GM21526 (cell line): ENCODE data around the gene CPT2.

Source experiments
- ATAC-seq: cut with Tn5 transposase; IDR thresholded peaks from one replicate; pipeline ENCODE4 v1.9.1; 2021; ENCODE audit warnings: moderate library complexity; ENCODE audit not compliant: unreplicated experiment, low FRiP score

Gene CPT2

DNA sequence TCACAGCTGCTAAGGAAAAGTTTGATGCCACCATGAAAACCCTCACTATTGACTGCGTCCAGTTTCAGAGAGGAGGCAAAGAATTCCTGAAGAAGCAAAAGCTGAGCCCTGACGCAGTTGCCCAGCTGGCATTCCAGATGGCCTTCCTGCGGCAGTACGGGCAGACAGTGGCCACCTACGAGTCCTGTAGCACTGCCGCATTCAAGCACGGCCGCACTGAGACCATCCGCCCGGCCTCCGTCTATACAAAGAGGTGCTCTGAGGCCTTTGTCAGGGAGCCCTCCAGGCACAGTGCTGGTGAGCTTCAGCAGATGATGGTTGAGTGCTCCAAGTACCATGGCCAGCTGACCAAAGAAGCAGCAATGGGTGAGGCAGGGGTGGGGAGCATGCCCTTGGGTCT is 14.3 kb downstream of the CPT2 start:
- no peak for ATAC-seq

DNA sequence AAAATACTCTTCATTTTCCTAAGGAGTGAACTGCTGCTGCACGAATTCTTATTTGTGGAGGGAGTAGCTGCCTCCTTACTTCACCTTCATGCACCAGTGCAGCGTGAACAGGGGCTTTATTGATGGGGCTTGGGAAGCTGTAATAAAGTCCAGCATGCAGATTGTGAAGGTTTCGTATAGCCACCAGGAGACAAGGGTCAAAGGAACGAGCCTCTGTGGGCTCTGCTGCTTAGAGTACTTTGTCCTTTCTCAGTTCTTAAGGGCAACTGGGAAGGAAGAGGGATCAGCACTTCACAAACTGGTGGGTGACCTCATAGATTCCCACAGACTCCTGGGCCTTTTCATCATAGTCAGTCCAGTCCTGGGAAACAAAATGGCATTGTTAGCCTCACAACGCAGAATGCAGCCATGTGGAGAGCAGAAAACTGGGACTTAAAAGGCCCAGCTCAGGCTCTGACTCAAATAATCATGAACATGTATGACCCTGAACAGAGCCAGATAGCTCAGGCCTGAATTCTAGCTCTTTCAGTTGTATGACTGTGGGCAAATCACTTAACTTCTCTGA is 17.8 kb downstream of the CPT2 start:
- no peak for ATAC-seq

DNA sequence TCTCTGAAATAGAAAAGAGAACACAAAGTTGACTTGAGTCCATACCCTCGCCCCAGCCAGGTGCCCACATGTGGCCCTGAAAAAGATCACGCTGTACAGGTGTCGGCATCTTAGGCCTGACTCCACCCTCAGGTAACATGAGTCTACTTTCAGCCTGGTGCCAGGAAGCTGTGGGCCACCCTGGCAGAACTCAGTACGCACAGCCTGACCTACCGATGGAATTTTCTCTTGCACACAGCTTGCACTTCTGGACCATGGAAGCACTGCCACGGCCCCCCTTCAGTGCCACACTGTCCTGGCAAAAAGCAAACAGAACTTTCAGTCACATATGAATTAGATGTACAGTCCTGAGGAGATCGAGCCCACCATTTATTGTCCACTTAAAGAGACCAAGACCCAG is 21.6 kb downstream of the CPT2 start:
- no peak for ATAC-seq

DNA sequence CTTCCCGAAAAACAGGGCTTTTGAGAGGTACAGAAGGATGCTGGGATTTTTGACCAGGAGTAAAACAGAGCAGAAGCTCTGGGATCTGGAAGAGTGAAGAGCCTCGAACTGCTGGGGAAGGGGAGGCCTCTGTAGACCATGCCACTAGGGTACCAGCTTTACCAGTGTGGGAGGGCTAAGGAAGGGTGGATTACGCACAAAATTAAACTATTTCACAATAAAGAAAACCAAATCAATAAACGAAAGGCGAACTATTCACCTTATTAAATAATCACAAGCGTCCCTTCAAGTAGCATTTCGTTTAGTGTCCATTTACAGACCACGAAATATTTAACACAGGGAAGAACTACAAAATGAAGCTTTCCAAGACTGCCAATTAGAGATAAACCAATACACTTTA is 23.1 kb downstream of the CPT2 start:
- no peak for ATAC-seq

DNA sequence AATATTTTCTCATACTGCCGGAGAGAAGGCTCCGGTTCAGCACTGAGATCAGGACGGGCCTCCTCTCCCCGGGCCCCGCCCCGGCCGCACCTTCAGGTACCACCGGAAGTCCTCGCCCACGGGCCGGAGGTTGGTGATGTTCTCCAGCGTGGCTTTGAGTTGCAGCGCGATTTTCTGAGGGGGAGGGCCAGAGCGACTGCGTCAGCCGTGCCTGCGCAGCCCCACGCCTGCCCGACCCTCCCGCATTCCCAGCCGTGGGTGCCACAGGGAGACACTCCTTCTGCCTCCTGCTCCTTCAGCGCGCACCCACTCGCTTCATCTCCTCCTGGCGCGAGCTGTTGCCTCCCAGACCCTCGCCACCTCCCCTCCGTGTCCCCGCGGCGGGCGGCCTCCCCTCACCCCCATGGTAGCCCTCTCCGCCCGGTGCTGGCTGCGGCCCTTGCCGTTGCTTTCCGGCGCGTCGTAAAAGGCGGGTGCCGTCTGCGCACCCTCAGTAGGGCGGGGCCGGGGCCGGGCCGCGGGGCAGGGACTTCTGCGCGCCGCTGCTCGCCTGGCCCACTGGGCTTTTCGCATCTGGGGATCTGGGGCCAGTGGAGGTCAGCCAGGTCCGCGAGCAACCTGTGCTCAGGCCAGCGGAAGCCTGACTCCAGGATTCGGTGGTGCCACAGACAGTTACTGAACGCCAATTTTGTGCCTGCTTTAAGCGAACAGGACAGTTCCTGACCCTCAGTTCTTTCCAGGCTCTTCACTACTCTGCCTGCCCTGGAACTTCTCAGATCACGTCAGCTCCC is 23.7 kb downstream of the CPT2 start, which contains the start of gene CZIB:
Gene CZIB, minus strand, starts transcription at position 464 of the 791 bp plus-strand sequence. Its CDS starts 59 bp downstream, at position 405.
- peak; percentile 89 for ATAC-seq

DNA sequence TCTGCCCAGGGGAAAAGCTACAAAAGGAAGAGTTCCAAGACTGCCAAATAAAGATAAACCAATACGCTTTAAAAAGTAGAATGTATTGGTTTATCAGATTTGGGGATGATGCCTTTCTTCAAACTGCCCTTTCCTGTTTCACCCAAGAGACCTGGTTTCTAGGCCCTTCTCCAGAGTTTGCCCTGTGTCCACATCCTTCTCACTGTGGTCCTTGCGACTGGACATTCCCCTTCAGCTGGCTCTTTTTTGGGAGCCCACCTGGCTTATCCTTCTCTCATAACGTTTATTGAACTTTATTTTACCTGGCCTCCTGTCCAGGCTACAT is 24.3 kb downstream of the CPT2 start:
- no peak for ATAC-seq

DNA sequence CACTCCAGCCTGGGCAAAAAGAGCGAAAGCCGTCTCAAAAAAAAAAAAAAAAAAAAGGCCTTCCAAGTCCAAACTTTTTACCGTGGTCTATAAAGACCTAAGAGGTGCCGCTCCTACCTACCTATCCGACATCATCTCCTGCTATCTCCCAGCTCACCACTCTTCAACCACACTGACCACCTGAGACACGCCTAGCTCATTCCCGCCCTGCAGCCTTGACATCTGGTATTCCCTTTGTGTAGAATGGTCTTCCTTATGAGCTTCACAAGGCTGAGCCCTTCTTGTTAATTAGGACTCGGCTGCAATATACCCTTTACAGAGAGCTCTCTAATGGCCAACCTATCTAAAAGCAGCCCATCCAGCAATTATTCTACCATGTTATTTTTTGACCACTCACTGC is 41.0 kb downstream of the CPT2 start:
- no peak for ATAC-seq

DNA sequence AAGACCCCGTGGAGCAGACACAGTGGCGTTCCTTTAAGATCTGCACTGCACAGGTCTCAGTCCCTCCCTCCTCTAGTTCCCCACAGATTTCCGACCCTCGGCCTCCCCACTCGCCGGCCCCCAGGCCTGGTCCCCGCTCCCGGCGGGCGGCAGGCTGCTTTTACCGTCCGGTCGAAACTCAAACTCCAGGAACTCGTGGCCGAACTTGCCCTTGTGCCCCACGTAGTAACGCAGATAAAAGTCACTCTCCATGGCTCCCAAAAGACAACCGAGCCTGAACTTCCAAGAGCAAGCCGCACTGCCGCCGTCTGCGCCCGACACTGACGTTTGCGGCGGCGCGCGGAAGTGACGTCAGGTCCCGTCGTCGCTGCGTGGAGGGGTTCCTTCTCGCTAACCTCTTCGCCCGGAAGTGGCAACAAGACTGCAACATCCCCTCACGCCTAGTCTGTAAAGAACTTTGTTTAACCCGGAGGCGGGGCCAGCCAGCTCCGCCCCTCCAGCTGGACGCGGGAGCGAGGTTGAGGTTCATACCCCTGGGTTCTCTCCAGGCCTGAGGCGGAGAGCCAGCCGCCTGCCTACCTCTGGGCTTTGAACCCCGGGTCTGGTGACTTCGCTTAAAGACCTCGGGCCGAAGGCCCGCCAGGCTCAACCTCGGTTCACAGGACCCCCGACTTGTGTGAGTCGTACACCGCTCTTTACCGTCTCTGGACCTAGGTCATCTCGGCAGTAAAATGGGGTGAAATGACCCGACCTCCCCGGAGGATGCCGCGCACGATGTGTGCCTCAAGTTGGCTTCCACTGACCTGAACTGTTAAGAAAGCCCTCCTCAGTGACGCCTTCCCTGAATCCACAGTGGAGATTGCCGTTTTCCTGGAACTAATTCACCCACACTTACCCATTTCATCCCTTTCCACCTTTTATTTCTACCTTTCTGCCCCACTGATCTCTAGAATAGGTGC is 41.9 kb downstream of the CPT2 start, which contains the start of gene MAGOH:
Gene MAGOH, minus strand, starts transcription at position 322 of the 959 bp plus-strand sequence. Its CDS starts 70 bp downstream, at position 252.
- peak; percentile 95 for ATAC-seq

DNA sequence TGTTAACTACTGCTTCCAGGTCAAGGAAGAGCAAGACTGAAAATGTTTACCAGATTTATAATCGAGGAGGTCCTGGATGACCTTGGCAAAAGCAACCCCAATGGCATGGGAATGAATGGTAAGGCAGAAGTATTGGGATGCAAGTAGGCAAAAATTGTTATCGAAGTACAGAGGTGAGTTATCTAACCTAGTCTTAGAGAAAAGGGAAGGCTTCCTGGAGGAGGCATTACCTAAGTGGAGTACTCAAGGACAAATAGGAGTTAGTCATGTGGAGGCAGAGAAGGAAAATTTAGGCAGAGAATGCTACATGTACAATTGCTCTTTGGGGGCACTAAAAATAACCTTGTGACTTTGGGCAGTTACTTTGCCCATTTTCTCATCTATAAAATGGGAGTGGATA is 45.2 kb downstream of the CPT2 start:
- no peak for ATAC-seq

DNA sequence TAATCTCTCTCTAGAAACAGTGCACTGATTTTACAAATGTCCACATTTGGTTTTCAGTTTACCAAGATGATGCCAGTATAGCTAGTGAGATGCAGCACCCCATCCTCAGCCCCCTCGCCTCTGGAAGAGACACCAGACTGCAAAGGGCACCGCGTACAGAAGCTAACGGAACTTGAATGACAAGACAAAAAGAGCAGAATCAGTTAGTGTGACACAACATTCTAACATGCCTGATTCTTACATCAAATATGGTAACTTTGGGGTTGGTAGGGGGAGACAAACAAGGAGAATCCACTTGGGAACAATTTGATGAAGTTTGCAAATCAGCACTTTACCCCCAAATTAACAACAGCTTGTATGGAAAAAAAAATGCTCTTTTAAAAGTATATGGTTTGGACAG is 45.8 kb downstream of the CPT2 start:
- no peak for ATAC-seq

DNA sequence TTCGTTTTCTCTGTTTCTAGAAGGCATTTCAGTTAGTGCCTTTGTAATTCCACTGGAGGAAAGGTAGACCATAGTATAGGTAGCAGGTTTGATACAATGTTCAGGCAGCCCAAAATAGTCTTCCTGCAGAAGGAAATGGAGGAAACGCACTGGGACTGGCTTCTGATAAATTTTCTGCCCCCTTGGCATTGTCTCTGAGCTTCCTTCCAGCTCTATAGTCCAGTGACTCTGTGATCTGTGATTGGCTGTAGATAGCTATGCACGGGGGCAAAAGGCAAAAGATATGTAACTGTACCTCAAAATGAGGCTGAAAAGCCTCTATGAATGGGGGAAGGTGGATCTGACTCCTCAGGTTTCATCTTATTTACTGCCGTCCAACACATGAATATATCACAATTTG is 47.5 kb downstream of the CPT2 start:
- no peak for ATAC-seq

DNA sequence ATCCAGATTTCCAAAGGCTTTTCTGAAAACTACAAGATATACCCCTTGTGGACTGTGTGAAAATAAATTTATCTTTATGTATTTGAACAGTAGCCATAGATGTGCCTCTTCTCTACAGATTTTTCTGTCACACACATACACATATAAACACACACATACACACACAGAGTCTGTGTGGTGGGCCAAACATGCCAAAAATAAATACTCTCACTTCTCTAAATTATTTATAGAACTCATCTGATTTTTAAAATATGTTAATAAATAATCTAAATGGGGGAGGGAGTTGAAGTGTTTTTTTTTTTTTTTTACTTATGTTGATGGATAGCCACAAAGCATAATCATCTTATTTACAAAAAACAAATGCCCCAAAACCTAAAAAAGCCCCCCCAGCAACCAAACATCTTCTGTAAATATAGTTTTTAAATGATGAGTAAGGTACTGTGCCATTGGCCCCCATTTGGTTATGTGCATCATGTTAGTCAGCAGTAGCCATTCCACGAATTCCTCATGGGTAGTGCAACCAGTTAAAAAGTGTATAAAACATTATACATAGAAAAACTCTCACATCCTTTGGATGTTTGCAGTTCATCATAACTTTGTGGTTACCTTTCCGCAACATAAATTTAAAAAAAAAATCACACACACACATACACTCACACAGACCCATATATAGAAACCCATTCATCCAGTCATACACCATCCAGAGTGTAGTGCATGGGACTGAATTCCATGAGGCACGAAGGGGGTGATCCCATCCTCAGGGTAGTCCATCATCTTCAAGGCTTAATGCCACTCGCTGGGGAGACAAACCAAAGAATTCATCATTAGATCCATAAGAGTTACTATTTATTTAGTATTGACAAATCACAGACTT is 49.9 kb downstream of the CPT2 start:
- ATAC-seq: no peak

DNA sequence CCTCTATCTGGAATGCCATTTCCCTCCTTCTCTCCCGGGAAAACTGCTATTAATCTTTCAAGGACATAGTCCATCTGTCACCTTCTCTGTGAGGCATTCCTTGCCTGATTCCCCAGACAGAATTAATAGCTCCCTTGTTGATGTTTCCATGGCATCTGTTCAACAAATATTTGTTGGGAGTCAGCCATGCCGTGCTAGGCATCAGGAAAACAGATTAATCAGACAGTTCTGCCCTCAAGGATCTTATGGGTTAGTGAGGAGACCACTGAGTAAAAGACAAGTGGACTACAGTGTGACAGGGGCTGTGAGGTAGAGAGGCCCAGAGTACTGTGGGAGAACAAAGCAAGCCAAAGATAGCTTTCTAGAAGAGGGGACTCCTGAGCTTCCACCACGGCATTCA is 53.1 kb downstream of the CPT2 start:
- ATAC-seq: no peak

DNA sequence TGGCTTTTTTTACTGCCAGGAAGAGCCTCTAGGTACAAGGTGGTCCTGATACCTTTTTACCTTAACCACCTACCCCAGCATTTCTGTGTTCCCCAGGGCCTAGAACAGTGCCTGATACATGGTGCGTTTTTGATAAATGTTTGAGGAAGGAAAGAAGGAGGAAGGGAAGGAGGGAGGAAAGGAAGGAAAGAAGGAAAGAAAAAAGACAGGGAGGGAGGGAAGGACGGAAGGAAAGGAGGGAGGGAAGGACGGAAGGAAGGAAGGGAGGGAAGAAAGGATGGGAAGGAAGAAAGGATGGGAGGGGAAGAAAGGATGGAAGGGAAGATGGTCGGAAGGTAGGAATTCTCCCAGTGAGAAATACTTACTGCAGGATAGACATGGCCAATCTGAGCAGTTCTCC is 53.7 kb downstream of the CPT2 start:
- ATAC-seq: no peak

DNA sequence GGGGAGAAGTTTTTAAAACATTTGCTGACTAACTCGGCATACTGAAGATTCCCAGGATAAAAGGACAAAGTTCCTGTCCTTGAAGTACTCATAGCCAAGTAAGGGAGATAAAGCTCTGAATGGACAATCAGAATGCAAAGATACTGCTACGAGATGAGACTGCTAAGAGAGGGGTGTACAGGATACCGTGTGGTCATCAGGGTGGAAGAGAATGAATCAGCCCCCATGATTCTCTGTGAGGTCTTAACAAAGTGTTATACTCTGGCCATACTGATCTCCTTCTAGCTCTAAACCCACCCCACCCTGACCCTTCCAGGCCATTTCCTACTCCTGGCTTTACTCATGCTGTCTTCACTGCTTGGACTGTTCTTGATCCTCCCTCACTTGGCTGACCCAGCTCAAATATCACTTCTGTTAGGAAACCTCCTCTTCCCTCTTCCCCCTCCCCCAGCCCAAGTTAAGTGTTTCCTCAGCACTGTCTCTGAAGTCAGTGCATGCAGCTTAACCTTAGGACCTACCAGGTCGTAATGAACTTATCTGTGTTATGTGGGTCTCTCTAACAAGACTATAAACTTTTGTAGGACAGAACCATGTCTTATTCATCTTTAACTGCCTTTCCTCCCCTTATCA is 57.5 kb downstream of the CPT2 start:
- ATAC-seq: no peak

DNA sequence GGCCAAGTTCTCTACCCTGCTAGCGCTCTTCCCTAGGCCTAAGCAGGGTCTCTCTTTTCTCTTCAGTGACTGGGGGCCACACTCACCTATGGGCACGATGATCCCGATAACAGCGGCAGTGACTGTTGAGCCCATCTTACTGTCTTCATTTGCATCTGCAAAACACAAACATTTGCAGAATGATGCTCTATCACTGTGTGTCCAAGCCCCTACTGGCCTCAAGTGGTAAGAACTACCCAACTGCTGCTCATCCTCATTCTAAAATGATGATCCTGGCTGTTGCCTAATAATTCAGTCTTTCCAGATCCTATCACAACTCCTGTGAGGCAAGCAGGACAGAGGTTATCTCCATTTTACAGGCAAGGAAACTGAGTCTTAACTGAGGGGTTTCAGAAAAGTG is 58.4 kb downstream of the CPT2 start:
- no peak for ATAC-seq

DNA sequence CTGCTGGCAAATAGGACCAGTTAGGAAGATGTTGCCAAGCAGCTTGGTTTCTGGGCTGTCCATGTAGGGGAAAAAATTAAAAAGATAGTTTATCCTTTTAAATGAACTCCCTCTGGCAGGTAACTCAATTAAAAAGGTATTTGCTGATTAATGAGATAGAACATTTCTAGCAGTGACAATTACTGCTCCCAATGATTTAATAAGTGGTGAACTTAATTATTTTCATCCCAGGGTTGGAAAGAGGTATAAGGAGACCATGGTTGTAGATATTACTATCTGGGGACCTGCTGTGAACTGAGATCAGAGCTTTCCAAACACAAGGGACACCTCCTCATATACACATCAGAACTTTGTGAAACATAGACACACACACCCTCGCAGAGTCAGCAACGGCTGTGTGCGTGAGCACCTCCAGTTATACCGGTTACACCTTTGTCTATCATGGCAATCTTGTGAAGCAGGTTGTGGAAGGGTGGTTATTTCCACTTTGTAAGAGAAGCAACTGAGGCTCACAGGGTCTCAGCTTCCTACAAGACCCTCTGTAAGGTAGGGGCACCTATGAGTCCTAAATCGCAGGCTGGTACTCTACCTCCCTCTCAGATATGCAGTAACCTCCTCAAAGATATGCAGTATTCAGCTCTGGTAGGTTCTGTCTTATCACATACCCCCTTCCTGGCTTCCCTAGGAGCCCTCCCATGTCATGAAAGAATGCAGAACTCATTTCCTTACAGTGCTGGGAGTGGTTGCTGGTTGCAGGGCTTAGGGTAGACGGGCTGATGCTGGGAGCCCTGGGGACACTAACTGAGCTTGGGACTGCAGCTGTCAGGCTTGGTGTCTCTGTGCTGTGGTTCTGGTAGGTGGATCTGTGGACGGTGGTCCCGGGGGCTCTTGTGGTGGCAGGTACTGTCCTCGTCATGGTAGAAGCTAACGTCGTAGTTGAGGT is 60.2 kb downstream of the CPT2 start:
- ATAC-seq: no peak

DNA sequence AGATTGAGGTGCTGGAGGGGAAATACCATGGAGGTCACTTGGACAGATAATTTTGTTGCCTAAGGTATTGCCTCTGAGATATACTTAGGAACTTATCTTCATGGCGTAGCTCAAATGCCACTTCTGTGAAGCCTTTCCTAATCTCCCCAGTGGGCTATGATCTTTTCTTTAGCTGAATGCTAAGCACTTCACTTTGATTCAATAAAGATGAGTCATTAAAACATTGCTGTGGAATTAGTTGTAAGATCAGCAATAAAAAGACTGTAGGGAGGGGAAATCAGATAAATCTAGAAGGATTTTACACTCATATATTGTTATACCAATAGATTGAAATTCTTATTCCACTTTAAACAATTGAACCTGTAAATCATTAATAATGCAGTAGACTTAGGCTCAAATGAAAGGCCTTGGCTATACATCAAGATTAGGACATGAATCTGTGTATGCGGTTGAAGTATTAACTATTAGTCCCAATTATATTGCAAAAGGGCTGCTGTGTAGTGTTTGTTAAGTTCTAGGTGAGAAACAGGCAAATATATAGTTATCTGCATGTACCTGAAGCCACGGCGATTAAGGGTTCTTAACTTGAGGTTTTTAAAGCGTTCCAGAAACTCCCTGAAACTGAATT is 60.9 kb downstream of the CPT2 start:
- no peak for ATAC-seq
